Measurements from ENCODE around the gene KLHDC9.

The KLHDC9 gene

DNA sequence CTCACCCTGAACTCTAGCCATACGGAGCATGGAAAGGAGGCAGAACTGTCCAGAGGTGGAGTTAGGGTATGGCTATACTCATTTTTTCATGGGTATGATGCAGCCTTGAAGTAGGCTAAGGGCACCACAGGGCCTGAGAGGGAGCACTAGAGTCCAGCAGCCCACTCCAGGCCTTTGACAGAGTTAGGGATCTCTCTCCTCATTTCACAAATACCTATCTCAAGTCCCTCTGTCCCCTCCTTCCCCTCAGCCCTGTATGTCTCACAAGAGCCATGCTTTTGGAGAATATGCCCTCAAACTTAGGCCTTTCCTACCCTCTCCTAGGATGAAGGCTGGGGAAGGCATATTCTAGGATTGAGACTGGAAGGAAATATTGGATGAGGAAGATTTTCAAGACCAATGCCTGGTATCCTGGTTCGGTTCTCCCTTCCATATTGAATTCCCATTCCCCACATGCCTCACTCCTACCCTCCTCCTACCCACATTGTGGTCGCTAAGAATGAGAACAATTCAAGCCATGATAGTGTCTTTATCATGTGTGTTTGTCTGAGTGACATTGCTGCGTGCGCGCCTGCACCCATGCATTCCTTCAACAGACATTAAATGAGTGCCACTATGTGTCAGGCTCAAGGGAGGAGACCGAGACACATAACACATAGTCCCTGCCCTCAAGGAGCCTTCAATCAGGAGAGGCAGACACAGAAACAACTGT, 6.2 kb upstream of the KLHDC9 start:
- H3K4me2 ChIP-seq = no peak overlapping the region
- no peaks in the 10 kb centered on the region for H3K36me3 ChIP-seq
- H3K27me3 ChIP-seq = no peaks in the 10 kb centered on the region
- no peak overlapping the region for H3K27ac ChIP-seq
- H4K20me1 ChIP-seq = no peaks in the 10 kb centered on the region
- no peaks in the 10 kb centered on the region for H3K9me3 ChIP-seq
- H3K4me3 ChIP-seq = no peak overlapping the region
- TF ChIP-seq Cebpa-rat (IDR thresholded peaks at IDR 0.05) = no peak
- H3K4me1 ChIP-seq = peaks cover 3% of the 10 kb centered on the region
- no peak overlapping the region for H3K9ac ChIP-seq

DNA sequence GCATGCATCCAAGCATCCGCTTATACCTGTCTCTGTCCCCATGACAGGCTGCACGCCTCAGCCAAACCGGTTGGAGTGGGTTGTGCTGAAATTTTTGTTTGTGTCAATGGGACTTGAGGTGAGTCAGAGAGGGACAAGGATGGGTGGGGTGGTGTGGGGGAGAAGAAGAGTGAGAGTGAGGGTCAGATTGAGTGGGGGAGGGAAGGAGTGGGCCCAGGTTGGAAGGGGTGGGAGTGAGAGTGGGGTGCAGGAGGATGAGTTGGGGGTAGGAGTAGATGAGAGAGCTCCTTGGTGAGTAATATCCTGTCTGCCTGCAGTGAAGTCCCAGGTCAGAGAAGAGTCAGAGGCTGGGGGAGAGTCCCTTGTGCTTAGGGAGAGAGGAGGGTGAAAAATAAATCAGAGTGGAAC, 5.5 kb upstream of the KLHDC9 start:
- Histone ChIP-seq H3K9ac (no peak overlapping the region), H3K27me3 (no peaks in the 10 kb centered on the region), H3K36me3 (no peaks in the 10 kb centered on the region), H3K4me3 (no peak overlapping the region), H3K4me1 (peaks cover 9% of the 10 kb centered on the region), H4K20me1 (no peaks in the 10 kb centered on the region), H3K9me3 (no peaks in the 10 kb centered on the region), H3K27ac (no peak overlapping the region), H3K4me2 (no peak overlapping the region)
- TF ChIP-seq Cebpa-rat (IDR thresholded peaks at IDR 0.05) = no peak

DNA sequence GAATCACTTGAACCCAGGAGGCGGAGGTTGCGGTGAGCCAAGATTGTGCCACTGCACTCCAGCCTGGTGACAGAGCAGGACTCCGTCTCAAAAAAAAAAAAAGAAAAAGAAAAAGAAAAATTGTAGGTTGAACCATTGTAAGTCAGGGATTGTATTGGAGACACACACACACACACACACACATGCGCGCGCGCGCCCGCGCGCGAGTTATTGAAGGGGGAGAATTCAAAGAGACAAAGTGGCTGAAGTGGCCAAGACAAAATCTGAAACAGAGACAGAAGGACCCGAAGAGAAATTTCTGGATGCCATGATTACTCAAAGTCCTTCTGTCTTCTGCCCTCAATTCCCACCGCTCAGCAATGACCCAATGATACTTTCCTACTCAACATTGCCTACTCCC, 3.7 kb upstream of the KLHDC9 start:
- Histone ChIP-seq H3K27ac (no peak overlapping the region), H3K36me3 (peaks cover 8% of the 10 kb centered on the region), H3K9ac (no peak overlapping the region), H3K4me3 (no peak overlapping the region), H3K4me2 (no peak overlapping the region), H4K20me1 (peaks cover 11% of the 10 kb centered on the region), H3K4me1 (peaks cover 27% of the 10 kb centered on the region), H3K27me3 (no peaks in the 10 kb centered on the region), H3K9me3 (no peaks in the 10 kb centered on the region)
- no peak for TF ChIP-seq Cebpa-rat (IDR thresholded peaks at IDR 0.05)

DNA sequence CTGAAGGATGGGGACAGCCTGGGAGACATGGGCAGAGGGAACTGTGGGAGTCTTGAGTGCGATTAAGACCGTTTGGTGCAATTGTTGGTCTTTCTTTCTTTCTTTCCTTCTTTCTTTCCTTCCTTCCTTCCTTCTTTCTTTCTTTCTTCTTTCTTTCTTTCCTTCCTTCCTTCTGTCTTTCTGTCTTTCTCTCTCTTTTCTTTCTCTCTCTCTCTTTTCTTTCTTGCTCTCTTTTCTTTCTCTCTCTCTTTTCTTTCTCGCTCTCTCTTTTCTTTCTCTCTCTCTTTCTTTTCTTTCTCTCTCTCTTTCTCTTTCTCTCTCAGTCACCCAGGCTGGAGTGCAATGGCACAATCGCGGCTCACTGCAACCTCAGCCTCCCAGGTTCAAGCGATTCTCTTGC, 2.9 kb upstream of the KLHDC9 start:
- Histone ChIP-seq H3K4me1 (peaks cover 28% of the 10 kb centered on the region), H3K27ac (no peak overlapping the region), H3K36me3 (peaks cover 16% of the 10 kb centered on the region), H3K9me3 (no peaks in the 10 kb centered on the region), H3K27me3 (no peaks in the 10 kb centered on the region), H3K9ac (no peak overlapping the region), H3K4me3 (no peak overlapping the region), H4K20me1 (peaks cover 18% of the 10 kb centered on the region), H3K4me2 (no peak overlapping the region)
- TF ChIP-seq Cebpa-rat (IDR thresholded peaks at IDR 0.05) = no peak

DNA sequence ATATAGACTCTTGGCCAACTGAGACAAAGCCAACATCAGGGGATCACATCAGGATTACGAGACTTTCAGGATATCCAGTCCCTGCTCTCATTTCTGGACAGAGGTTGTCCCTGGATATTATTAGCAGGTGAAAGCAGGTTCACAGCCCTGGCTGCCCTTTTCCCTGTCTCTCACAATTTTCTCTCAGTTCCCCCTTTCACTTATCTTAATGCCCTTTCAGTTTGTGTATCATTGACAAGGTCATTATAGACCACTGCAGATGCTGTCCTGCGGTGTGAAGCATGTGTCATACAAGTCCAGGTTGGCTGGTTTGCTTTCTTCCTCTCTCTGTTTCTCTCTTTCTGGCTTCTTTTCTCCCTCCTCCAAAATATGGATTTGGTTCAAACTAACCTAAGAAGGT, 2.1 kb upstream of the KLHDC9 start:
- H4K20me1 ChIP-seq = peaks cover 26% of the 10 kb centered on the region
- no peak for TF ChIP-seq Cebpa-rat (IDR thresholded peaks at IDR 0.05)
- H3K9me3 ChIP-seq = no peaks in the 10 kb centered on the region
- no peak overlapping the region; the same call in 1 of the 2 replicates for H3K9ac ChIP-seq
- H3K27me3 ChIP-seq = no peaks in the 10 kb centered on the region
- no peak overlapping the region for H3K4me3 ChIP-seq
- no peak overlapping the region for H3K27ac ChIP-seq
- no peak overlapping the region for H3K4me2 ChIP-seq
- peaks cover 24% of the 10 kb centered on the region for H3K36me3 ChIP-seq
- H3K4me1 ChIP-seq = peaks cover 28% of the 10 kb centered on the region

DNA sequence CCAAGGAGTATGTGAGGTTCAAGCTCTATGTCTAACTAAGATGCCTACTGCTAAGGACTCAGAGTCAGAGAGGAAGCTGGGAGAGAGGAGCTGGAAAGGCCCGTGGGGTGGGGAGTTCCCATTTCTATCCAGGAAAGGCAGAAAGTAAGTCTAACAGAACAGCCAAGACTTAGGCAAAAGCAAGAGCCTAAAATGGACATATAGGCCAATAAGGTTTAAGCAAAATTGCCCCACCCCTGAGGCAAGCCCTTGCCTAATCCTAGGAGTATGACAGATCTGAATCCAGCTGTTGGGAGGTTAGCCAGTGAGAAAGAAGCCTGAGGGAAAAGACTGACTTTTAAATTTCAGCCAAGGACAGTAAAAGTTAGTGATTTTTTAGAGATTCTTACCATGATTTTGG, 1.6 kb upstream of the KLHDC9 start:
- Histone ChIP-seq H3K27me3 (no peaks in the 10 kb centered on the region), H3K27ac (no peak overlapping the region), H3K9ac (no peak overlapping the region; the same call in 1 of the 2 replicates), H4K20me1 (peaks cover 31% of the 10 kb centered on the region), H3K4me2 (peak overlapping the region; percentile 99; the same call in 1 of the 2 replicates), H3K9me3 (no peaks in the 10 kb centered on the region), H3K4me1 (peaks cover 28% of the 10 kb centered on the region), H3K4me3 (no peak overlapping the region), H3K36me3 (peaks cover 29% of the 10 kb centered on the region)
- TF ChIP-seq Cebpa-rat (IDR thresholded peaks at IDR 0.05) = no peak

DNA sequence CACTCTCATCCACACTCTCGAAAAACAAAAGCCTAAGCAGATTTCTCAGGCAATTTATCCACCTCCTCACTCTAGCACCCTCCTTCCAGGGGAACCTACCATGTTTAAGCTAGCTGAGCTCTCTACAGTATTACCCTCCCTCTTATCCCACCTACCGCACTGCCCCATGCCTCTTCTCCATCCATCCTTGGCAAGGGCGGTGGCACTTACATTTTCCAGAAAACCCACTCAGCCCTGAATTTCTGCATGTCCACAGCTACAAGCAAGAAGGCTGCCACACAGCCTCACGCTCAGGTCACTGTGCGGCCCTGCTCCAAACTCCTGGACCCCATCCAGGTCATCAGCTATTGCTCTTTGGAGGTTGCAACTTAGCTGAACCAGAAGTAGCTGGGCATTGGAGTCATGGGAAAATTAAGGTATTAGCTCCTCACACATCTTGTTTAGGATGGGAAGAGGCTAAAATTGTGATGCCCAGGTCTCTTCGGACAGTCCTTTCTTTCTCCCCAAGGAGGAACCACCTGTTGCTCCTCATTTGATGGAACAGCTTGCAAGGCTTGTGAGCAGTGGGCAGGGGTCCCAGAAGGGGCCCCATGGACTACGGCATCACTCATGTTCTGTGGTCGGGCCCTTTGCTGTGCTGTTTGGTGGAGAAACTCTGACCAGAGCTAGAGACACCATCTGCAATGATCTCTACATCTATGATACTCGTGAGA, 1.1 kb downstream of the KLHDC9 start:
- Histone ChIP-seq H4K20me1 (peaks cover 58% of the 10 kb centered on the region), H3K27me3 (no peaks in the 10 kb centered on the region), H3K27ac (no peak overlapping the region), H3K36me3 (peaks cover 53% of the 10 kb centered on the region), H3K4me1 (peaks cover 28% of the 10 kb centered on the region), H3K9me3 (no peaks in the 10 kb centered on the region), H3K4me2 (peak overlapping the region; percentile 99), H3K9ac (no peak overlapping the region), H3K4me3 (peak overlapping the region; percentile 70; the same call in 1 of the 2 replicates)
- no peak for TF ChIP-seq Cebpa-rat (IDR thresholded peaks at IDR 0.05)

DNA sequence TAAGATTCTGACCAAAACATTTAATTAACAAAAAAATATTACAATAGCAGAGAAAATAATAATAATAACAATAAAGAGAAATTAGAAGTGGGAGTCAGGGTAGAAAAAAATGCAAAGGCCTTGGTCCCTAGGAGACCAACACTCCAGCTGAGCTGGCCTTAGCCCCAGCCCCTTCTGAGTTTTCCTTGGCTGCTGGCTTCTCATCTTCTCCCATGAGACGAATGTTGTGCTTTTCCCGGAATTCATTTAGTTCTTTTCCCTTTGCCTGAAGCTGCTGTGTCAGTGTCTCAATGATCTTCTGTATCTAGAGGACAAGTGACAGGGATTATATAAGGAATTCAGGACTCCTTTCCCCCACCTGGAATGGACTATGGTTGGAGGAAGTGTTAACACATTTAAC, 2.4 kb downstream of the KLHDC9 start:
- no peak overlapping the region for H3K4me3 ChIP-seq
- H3K9me3 ChIP-seq = no peaks in the 10 kb centered on the region
- H4K20me1 ChIP-seq = peaks cover 72% of the 10 kb centered on the region
- peaks cover 28% of the 10 kb centered on the region for H3K4me1 ChIP-seq
- no peak for TF ChIP-seq Cebpa-rat (IDR thresholded peaks at IDR 0.05)
- H3K27ac ChIP-seq = no peak overlapping the region
- no peak overlapping the region for H3K4me2 ChIP-seq
- H3K27me3 ChIP-seq = no peaks in the 10 kb centered on the region
- H3K9ac ChIP-seq = no peak overlapping the region
- peaks cover 64% of the 10 kb centered on the region for H3K36me3 ChIP-seq

DNA sequence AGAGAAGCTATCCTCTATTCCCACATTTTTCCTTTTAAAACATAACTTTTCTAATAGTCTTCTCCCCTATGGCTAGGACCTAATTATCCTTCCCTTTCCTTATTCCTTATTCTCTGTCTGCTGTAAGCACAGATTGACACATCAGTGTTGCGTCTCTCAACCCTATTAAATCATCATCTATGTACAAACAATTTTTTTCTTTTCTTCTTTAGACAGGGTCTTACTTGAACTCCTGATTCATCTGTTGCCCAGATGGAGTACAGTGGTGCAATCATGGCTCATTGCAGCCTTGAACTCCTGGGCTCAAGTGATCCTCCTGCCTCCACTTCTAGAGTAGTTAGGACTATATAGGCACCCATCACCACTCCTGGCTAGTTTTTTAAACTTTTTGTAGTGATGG, 8.3 kb downstream of the KLHDC9 start:
- Histone ChIP-seq H4K20me1 (peaks cover 100% of the 10 kb centered on the region), H3K9me3 (no peaks in the 10 kb centered on the region), H3K4me3 (no peak overlapping the region), H3K4me1 (no peaks in the 10 kb centered on the region), H3K27me3 (no peaks in the 10 kb centered on the region), H3K4me2 (no peak overlapping the region), H3K36me3 (peaks cover 89% of the 10 kb centered on the region), H3K9ac (no peak overlapping the region), H3K27ac (no peak overlapping the region)
- no peak for TF ChIP-seq Cebpa-rat (IDR thresholded peaks at IDR 0.05)

DNA sequence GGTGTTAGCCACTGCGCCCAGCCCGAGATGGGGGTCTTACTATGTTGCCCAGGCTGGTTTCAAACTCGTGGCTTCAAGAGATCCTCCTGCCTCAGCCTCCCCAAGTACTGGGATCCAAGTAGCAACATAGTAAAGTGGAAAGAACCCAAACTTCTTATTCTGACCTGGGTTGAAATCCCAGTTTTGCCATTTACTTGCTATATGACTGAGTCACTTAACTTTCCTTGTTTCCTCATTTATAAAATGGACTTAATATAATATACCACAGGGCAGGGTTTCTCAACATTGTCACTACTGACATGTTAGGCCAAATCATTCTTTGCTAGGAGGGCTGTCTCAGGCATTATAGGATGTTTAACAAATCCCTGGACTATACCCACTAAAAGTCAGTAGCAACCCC, 13.0 kb downstream of the KLHDC9 start:
- H3K4me1 ChIP-seq = peaks cover 39% of the 10 kb centered on the region
- peaks cover 100% of the 10 kb centered on the region for H4K20me1 ChIP-seq
- no peak overlapping the region for H3K9ac ChIP-seq
- H3K27me3 ChIP-seq = no peaks in the 10 kb centered on the region
- no peak overlapping the region for H3K4me2 ChIP-seq
- H3K4me3 ChIP-seq = no peak overlapping the region
- no peak for TF ChIP-seq Cebpa-rat (IDR thresholded peaks at IDR 0.05)
- H3K9me3 ChIP-seq = no peaks in the 10 kb centered on the region
- no peak overlapping the region for H3K27ac ChIP-seq
- H3K36me3 ChIP-seq = peaks cover 75% of the 10 kb centered on the region

Measured in BLaER1 (cell line).